ENCODE results near the gene RNF224. TPM values are rescaled to one million over a fixed set of nuclear protein-coding genes. Genes with fewer than 3 reads are reported as not detected.

The RNF224 gene
- total RNA-seq, 1 experiment from 2014 or later: 0.30 TPM

GRCh38 chr9:137179761-137180160, 47.5 kb upstream of the RNF224 start:
- Histone ChIP-seq H4K20me1 (ENCODE audit: insufficient read depth) (no peaks in the 10 kb centered on the region), H3K79me2 (ENCODE audit: insufficient read depth, low read length) (no peaks in the 10 kb centered on the region; the same call in 1 of the 2 replicates), H3K4me1 (ENCODE audit: control insufficient read depth in 1 of 2, insufficient read depth in 2 of 2, low read length in 2 of 2) (peaks cover 0 to 15% of the 10 kb centered on the region in 2 experiments; a peak in 2 of 4 replicates), H3K27ac (ENCODE audit: low read depth, low read length) (no peak overlapping the region), H2AFZ (ENCODE audit: low read depth, low read length, poor library complexity, severe bottlenecking) (no peak overlapping the region), H3K9ac (ENCODE audit: low read length) (no peak overlapping the region), H3K9me2 (ENCODE audit: insufficient read depth) (no peaks in the 10 kb centered on the region), H3K4me3 (replicated peaks in 1 of 2; ENCODE audit: low read depth in 1 of 2, low read length in 2 of 2) (no peak overlapping the region), H3K36me3 (ENCODE audit: control insufficient read depth in 1 of 2, insufficient read depth in 2 of 2, low read length in 2 of 2) (peaks cover 0 to 3% of the 10 kb centered on the region in 2 experiments; a peak in 2 of 4 replicates), H3K27me3 (ENCODE audit: insufficient read depth, low read length) (no peaks in the 10 kb centered on the region), H3K9me3 (ENCODE audit: control insufficient read depth in 1 of 2, insufficient read depth in 1 of 2, low read depth in 1 of 2, low read length in 2 of 2) (no peaks in the 10 kb centered on the region), H3K4me2 (ENCODE audit: low read length) (no peak overlapping the region)
- TF ChIP-seq REST (IDR thresholded peaks at IDR 0.05; ENCODE audit: low read depth) (no peak), FOSL1 (IDR thresholded peaks at IDR 0.05; ENCODE audit: low read depth) (no peak), ZFX (IDR thresholded peaks at IDR 0.05) (no peak), JUND (IDR thresholded peaks at IDR 0.05) (no peak), ELF1 (IDR thresholded peaks at IDR 0.05; ENCODE audit: borderline replicate concordance, low read depth) (no peak), SRF (IDR thresholded peaks at IDR 0.05; ENCODE audit: low read depth) (no peak), SP1 (IDR thresholded peaks at IDR 0.05; ENCODE audit: low read depth) (no peak), EZH2phosphoT487 (IDR thresholded peaks at IDR 0.05; ENCODE audit: borderline replicate concordance) (no peak), TCF7L2 (IDR thresholded peaks at IDR 0.05; ENCODE audit: borderline replicate concordance, extremely low read depth, insufficient read depth, insufficient read length) (no peak), ZBTB33 (IDR thresholded peaks at IDR 0.05; ENCODE audit: extremely low read depth, insufficient replicate concordance, low read length) (no peak), MAX (IDR thresholded peaks at IDR 0.05) (no peak), ATF3 (IDR thresholded peaks at IDR 0.05) (no peak), CBX3 (IDR thresholded peaks at IDR 0.05; ENCODE audit: low read depth) (no peak), EGR1 (IDR thresholded peaks at IDR 0.05; ENCODE audit: low read depth) (no peak), POLR2AphosphoS5 (IDR thresholded peaks at IDR 0.05; ENCODE audit: low read depth, low read length) (no peak), RAD21 (IDR thresholded peaks at IDR 0.05; ENCODE audit: low read depth) (no peak)
- RAD21 ChIA-PET (ENCODE audit: low non-redundant PET in 1 of 2, low total read pairs in 2 of 2, uncharacterized antibody in 2 of 2, unreplicated experiment in 2 of 2): no interaction called here
- DNase-seq (ENCODE audit: low read depth, low spot score) (no peak), ATAC-seq (no peak)
- POLR2A ChIA-PET: no interaction called here
- no TSS peak for BruUV-seq (replicated peaks)
- intact Hi-C loops (cut with micrococcal nuclease): no loop called here
- CTCF ChIA-PET: no interaction called here

All from HCT116 (cell line).